Measurements from ENCODE around the gene FRS2.

GRCh38 chr12:69575346-69575745 is 105.2 kb downstream of the FRS2 start:
- TF ChIP-seq CTCF (IDR thresholded peaks at IDR 0.05) (no peak), POLR2A (IDR thresholded peaks at IDR 0.05) (no peak)
